ENCODE measurements around the gene HEPN1.

Gene HEPN1

GRCh38 chr11:124884869-124885479 is 34.1 kb upstream of the HEPN1 start:
- no peak for DNase-seq
- no peak for ATAC-seq

GRCh38 chr11:124886476-124886875 is 32.6 kb upstream of the HEPN1 start:
- DNase-seq (no peak), ATAC-seq (no peak)

- no peak for DNase-seq
- no peak for ATAC-seq
Observed at GRCh38 chr11:124886978-124887666, 31.9 kb upstream of the HEPN1 start.

GRCh38 chr11:124887667-124888013 is 31.4 kb upstream of the HEPN1 start:
- DNase-seq (no peak), ATAC-seq (no peak)

- ATAC-seq = no peak
- no peak for DNase-seq
Observed at GRCh38 chr11:124889191-124890091, 29.6 kb upstream of the HEPN1 start.

- DNase-seq = no peak
- ATAC-seq = no peak
Observed at GRCh38 chr11:124890151-124890550, 28.9 kb upstream of the HEPN1 start.

GRCh38 chr11:124890683-124891372 is 28.2 kb upstream of the HEPN1 start:
- ATAC-seq = no peak
- no peak for DNase-seq

GRCh38 chr11:124891373-124891861 is 27.6 kb upstream of the HEPN1 start:
- no peak for DNase-seq

GRCh38 chr11:124892146-124892545 is 26.9 kb upstream of the HEPN1 start:
- DNase-seq (no peak), ATAC-seq (no peak)

More at GRCh38 chr11:124891373-124891861, 27.6 kb upstream of the HEPN1 start:
- ATAC-seq = no peak

GRCh38 chr11:124892750-124893454 is 26.1 kb upstream of the HEPN1 start:
- ATAC-seq = no peak
- no peak for DNase-seq

GRCh38 chr11:124893781-124894401 is 25.2 kb upstream of the HEPN1 start:
- no peak for ATAC-seq
- DNase-seq = no peak

GRCh38 chr11:124894606-124895430 is 24.2 kb upstream of the HEPN1 start:
- DNase-seq (no peak), ATAC-seq (no peak)

- DNase-seq = no peak
- no peak for ATAC-seq
Observed at GRCh38 chr11:124895471-124895971, 23.5 kb upstream of the HEPN1 start.

GRCh38 chr11:124896071-124896750 is 22.8 kb upstream of the HEPN1 start:
- ATAC-seq (no peak), DNase-seq (no peak)

- no peak for DNase-seq
- ATAC-seq = no peak
Observed at GRCh38 chr11:124896821-124897391, 22.1 kb upstream of the HEPN1 start.

GRCh38 chr11:124897674-124898262 is 21.3 kb upstream of the HEPN1 start, which contains the start of gene ROBO4:
ROBO4 (minus strand) TSS chr11:124897865; CDS start chr11:124897795, 70 bp downstream.
- no peak for ATAC-seq

GRCh38 chr11:124898263-124898680 is 20.8 kb upstream of the HEPN1 start:
- no peak for DNase-seq
- ATAC-seq = no peak

More at GRCh38 chr11:124897674-124898262, 21.3 kb upstream of the HEPN1 start, which contains the start of gene ROBO4:
- DNase-seq = no peak

- no peak for ATAC-seq
- DNase-seq = no peak
Observed at GRCh38 chr11:124898711-124899110, 20.3 kb upstream of the HEPN1 start.

All from stimulated activated naive CD8-positive, alpha-beta T cell treated with anti-CD3 and anti-CD28 coated beads, Interleukin-15, Interleukin-2, amounts not matched to agents 100 U/mL and 50 U/mL, for 24 hours (primary cell).